ENCODE results near the gene TMOD1. TPM values are rescaled to one million over a fixed set of nuclear protein-coding genes. Genes with fewer than 3 reads are reported as not detected.

TMOD1 gene
- total and polyA plus RNA-seq, 9 of the 15 experiments (the other 6 are each of a cell fraction or from before 2014, with no cell fraction given), result 7.1 to 41.2 (median 14.2) TPM

DNA sequence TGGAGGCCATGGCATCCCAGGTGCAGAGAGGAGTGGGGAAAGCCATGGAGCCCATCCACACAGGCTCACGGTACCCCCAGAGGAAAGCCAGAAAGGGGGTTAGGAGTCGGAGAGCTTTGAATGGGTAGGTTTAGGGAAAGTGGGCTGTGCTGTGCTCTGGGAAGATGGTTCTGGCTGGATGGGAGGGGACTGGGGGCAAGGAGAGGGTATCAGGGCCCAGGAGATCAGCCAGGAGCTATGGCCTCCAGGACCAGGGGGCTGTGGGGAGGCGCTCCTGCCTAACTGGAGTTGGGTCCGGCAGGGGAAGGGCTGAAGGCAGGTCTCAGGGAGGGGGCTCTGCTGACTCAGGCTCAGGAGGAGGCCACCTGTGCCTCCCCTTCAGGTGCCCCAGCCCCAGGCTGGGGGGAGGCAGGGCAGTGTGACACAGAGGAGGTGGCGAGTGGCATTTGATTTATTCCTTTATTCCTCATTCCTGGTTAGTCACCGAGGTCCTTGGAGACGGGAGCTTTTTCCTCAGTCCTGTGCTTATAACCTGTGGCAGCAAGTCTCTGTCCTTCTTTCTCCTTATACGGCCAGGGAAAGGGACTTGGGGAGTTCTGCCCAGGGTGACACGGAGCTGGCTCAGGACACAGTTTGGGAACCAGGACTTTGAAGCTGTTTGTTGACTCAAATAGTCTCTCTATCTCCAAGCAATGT, 70.9 kb downstream of the TMOD1 start:
- BruUV-seq (replicated peaks), result no TSS peak
- TF ChIP-seq MBD2 (IDR thresholded peaks at IDR 0.05; ENCODE audit: borderline replicate concordance, low read depth), result no peak
- TF ChIP-seq ZNF764 (CRISPR knock-in tag; IDR thresholded peaks at IDR 0.05; ENCODE audit: low read depth), result no peak
- TF ChIP-seq, protein P1, sequence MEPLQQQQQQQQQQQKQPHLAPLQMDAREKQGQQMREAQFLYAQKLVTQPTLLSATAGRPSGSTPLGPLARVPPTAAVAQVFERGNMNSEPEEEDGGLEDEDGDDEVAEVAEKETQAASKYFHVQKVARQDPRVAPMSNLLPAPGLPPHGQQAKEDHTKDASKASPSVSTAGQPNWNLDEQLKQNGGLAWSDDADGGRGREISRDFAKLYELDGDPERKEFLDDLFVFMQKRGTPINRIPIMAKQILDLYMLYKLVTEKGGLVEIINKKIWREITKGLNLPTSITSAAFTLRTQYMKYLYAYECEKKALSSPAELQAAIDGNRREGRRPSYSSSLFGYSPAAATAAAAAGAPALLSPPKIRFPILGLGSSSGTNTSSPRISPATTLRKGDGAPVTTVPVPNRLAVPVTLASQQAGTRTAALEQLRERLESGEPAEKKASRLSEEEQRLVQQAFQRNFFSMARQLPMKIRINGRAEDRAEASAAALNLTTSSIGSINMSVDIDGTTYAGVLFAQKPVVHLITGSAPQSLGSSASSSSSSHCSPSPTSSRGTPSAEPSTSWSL (CRISPR knock-in tag; IDR thresholded peaks at IDR 0.05; ENCODE audit: borderline replicate concordance), result no peak
- TF ChIP-seq PCBP2 (IDR thresholded peaks at IDR 0.05; ENCODE audit: low read depth, low read length, poor library complexity, severe bottlenecking), result no peak
- TF ChIP-seq SUPT5H (IDR thresholded peaks at IDR 0.05), result 0 out of 2 replicates have a peak, but pooled peaks have one; percentile 21
- no peak for TF ChIP-seq GATAD2B (IDR thresholded peaks at IDR 0.05; ENCODE audit: borderline replicate concordance)
- TF ChIP-seq NEUROD1 (IDR thresholded peaks at IDR 0.05; ENCODE audit: borderline replicate concordance, low read depth, low read length, partially characterized antibody), result no peak
- TF ChIP-seq PTRF (tag; IDR thresholded peaks at IDR 0.05), result no peak
- peak; percentile 1; the same call in 1 of the 2 replicates for TF ChIP-seq POLR2AphosphoS5 (IDR thresholded peaks at IDR 0.05; ENCODE audit: control insufficient read depth, insufficient read depth, low read depth, low read length)
- TF ChIP-seq U2AF2 (optimal IDR thresholded peaks at IDR 0.05; ENCODE audit: low read depth, low read length), result no peak
- POLR2A ChIA-PET, result interaction anchor here (1.0 to 1.7 kb wide), 2 partner anchors 23 to 69 kb away, joined by 3 to 5 read pairs; no protein-coding TSS in a partner anchor
- no peaks in the 10 kb centered on the region for H3K9me3 ChIP-seq (replicated peaks; ENCODE audit: control insufficient read depth, insufficient read depth, low read depth, low read length)
- peaks cover 60% of the 10 kb centered on the region for H3K36me3 ChIP-seq (ENCODE audit: control insufficient read depth, insufficient read depth, low read length)
- no peaks in the 10 kb centered on the region for H4K20me1 ChIP-seq (replicated peaks; ENCODE audit: control insufficient read depth, insufficient read depth, low read length)
- intact Hi-C loops (cut with micrococcal nuclease) (no loop called here), in situ Hi-C loops (cut with MboI) (no loop called here)
- ATAC-seq (no peak), FAIRE-seq (no peak), DNase-seq (ENCODE audit: extremely low read depth in 1 of 4, low spot score in 3 of 4) (no peak)
- H3K27me3 ChIP-seq (ENCODE audit: control insufficient read depth in 2 of 2, insufficient read depth in 2 of 2, low read length in 2 of 2), result no peaks in the 10 kb centered on the region
- peaks cover 4% of the 10 kb centered on the region for H3K9me1 ChIP-seq (ENCODE audit: control insufficient read depth, insufficient read depth, low read length)
- H3K9ac ChIP-seq (ENCODE audit: insufficient read depth in 1 of 2, low read depth in 2 of 2, low read length in 2 of 2), result no peak overlapping the region
- 91% methylated on average over 7 of the region's 9 CpGs for WGBS (ENCODE audit: insufficient coverage, low coverage, missing lambda C conversion rate)
- no peaks in the 10 kb centered on the region for H3K79me2 ChIP-seq (ENCODE audit: control insufficient read depth, insufficient read depth, low read length)
- no peak overlapping the region for H3K4me3 ChIP-seq
- H3K4me2 ChIP-seq (ENCODE audit: insufficient read depth, low read length), result no peak overlapping the region
- H3K27ac ChIP-seq (ENCODE audit: extremely low read depth, low read depth, low read length), result no peak overlapping the region
- peaks cover 4 to 9% of the 10 kb centered on the region in 2 experiments; a peak in 3 of 5 replicates for H3K4me1 ChIP-seq (replicated peaks in 1 of 2; ENCODE audit: control insufficient read depth in 2 of 2, insufficient read depth in 2 of 2, low read length in 2 of 2)
- CTCF ChIA-PET (ENCODE audit: low intra/inter-chr PET ratio), result no interaction called here
- no peak overlapping the region for H2AFZ ChIP-seq (ENCODE audit: low read depth, low read length)

All from K562 (cell line).